Measurements from ENCODE around the gene CHST1.

The CHST1 gene, protein sequence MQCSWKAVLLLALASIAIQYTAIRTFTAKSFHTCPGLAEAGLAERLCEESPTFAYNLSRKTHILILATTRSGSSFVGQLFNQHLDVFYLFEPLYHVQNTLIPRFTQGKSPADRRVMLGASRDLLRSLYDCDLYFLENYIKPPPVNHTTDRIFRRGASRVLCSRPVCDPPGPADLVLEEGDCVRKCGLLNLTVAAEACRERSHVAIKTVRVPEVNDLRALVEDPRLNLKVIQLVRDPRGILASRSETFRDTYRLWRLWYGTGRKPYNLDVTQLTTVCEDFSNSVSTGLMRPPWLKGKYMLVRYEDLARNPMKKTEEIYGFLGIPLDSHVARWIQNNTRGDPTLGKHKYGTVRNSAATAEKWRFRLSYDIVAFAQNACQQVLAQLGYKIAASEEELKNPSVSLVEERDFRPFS

DNA sequence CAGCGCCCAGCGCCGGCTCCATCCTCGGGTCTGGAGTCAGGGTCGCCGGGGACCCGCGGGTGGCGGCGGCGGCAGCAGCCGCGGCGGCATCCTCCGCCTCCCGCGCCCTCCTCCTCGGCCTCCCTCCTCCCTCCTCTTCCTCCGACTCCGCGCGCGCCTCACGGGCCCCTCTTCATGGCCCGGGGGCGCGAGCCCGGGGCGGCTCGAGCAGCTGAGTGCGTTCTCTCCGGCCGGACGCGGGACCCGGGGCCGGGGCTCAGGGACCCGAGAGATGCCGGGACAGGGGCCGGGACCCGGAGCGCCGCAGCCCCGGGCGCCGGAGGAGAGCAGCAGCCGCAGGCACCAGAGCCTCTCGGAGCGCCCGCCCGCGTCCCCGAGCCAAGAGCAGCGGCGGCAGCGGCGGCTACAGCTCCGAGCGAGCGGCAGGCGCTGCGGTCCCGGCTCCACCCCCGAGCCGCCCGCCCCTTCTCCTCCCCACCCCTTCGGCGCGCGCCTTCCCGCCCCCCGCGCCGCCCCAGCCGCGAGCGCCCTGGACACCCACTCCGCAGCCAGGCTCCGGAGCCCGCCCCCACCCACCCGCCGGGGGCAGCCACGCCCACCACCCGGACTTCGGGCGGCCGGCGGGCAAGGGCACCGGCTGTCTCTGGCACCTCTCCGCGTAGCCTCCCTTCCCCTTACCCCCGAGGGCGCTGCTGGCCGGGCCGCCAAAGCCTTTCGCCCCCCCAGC lies at the start of gene CHST1:
CHST1 (minus strand) TSS at position 417 of the 727 bp plus-strand sequence. CDS start 14,699 bp downstream, outside the sequence.
- peak; percentile 71 for DNase-seq

DNA sequence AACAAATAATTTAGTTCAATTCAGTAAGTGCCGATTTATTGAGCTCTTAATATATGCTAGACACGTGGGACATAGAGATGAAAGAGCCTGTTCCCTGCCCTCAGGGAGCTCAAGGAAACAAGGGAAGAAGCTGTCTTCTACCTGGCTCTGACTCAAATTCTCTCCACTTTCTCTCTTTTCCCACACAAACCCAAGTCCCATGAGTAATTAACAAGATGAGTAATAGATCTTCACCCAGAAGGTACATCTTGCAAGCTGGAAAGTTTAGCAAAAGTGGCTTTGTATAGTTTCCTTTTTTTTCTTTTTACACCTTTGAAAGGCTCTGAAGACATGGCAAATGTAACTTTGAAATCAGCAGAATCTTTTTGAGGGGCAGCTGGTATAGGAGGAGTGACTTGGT lies 48.2 kb upstream of the CHST1 start:
- DNase-seq = no peak

DNA sequence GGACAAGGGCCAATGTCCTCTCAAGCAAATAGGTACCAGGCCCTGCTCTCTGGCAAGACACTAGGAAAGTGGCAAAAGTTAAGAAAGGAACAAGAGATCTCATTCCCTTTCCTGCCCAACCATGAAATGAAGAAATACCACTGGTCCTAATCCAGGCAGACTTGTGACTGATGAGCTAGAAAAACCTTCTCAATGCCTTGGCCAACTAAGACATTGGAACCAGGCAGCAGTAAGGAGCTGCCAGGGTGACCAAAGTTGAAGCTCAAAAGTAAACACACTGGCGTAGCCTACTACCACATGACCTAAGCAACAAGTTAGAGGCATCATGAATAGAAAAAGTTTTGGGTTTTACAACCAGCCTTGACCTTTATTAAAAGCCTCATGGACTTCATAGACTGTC lies 45.1 kb upstream of the CHST1 start:
- no peak for DNase-seq

DNA sequence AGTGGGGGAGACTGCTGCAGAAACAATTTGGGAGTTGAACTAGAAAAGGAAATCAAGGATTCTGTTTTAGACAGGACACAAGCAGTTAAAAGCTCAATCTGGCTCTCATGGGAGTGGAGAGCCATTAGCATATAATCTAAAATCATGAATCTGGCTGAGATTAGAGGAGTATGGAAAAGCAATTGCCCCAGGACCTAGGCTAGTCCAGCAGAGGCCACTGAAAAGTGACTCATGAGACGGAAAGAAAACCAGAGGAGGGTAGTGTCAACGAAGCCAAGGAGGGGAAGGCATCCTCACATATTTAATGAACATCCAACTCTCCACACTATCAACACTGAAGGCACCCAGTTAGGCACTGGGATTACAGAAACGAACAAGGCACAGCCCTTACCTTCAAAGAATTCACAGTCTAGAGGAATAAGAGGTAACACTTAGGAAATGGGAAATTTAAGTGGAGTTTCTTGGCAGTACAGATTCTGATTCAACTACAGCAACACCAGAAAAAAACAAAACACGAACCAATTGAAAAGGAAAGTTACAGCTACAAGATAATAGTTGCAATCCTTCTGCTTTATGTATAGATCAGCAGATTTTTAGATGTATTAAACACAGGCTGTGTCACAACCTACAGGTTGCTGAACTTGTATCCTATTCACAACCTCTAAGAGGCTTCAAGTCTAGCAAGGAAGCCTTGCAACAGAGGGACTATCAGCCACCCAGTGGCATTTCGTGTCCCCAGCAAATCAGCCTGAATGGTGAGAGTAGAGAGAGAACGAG lies 43.7 kb upstream of the CHST1 start:
- DNase-seq = no peak

DNA sequence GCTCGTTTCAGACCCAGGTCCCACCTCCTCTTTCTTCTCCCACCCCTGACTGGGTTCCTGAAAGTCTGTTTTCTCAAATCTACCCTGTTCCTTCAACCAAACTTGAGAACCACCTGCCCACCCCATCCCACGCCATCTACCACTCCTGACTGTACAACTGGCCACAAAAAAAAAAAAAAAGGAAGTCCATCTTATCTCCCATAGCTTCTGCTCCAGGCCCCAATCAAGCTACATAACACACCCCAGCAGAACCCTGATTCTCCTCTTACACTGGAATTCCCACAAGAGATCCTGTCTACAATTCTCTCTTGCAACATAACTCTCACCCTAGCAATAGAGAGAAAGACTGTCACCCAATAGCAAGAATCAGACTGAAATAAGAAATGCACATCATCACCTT lies 39.2 kb upstream of the CHST1 start:
- DNase-seq = no peak

DNA sequence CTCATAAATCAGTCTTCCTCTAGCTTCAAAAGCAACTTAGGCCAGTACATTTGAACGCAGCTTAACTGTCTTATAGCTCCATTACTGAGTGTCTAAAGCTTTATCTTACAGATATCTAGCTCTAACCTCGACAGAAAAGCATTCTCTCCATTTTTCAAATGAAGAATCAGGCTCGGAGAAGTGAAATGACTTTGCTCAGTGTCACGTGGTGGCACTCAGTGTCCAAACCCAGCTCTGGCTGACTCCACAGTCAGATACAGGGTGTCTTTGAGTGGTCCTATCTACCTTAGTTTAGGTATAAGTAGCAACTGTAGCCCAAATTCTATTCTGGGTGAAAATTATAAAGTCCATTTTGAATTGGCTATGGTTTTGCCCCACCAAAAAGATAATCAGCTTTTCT lies 38.7 kb upstream of the CHST1 start:
- no peak for DNase-seq

DNA sequence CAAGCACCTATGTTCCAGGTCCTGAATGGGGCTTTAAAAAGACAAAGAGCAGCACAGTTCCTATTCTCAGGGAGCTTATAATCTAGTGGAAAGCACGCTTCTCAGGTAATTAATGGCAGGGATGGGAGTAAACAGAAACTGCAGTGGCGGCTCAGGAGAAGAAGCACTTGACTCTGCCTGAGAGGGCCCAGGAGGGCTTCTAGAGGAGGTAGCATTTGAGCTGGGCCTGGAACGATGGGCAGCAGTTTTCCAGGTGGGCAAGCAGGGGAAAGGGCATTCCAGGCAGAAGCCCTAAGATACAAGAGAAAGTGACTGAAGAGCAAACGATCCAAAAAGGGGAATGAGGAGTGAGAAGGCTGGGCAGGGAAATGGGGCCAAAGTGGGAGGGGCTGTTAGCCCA lies 37.1 kb upstream of the CHST1 start:
- DNase-seq = no peak

DNA sequence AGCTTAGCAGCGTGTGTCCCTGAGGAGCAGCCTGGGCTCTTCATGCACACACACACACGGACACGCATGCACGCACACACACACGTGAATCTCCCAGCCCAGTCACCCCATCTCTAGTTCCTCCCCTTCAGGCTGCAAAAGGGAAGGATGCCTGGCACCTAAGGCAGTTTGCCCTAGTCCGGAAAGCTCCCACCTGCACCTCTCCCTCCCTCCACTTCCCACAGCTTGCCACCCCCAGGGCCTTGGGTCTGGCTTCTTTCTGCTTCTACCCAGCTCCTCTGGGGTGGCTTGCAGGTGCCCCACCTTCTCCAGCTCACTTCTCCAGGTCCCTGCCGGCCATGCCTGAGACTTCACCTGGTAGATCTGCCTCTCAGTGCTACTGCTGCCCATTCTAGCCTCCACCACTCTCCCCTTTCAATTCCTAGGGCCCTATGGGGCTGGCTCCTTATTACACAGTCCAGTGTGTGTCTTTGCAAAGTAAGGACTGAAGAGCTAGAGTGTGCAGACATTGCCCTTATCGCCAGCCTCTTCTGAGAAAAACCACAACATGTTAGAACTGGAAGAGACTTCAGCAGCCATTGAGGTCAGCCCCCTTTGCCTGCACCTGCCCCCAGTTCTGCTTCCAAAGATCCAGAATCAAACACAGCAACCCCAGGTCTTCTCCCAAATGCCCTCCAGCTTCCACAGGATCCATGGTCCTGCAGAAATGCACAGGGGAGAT lies 33.5 kb upstream of the CHST1 start:
- DNase-seq = no peak

DNA sequence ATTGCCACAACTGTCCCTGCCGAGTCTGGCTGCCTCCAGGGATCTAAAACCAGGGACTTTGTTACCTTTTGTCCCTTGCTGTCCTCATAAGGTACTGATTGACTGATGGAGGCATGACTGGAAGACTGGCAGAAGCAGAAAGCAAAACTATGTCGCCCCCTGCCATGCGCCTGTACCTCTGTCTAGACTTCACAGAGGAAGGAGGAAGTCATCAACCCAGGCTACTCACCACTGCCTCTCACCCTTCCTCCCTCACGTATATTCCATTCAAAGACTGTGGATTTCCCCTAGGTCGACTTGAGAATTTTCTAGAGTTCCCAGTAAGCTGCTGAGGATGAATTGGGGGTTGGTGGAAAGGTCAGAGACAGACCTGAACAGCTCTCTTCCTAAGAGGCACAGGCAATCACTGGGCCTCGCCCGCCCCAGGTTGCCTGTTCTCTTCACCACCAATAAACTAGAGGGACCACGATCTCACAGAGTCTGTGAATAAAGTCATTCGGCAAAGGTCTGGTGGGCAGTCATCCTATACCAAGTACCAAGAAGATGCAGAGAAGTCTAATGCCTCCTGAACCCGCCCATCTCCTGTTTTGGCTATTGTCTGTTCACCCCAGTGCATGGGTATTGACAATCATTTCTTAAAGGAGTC lies 27.5 kb upstream of the CHST1 start:
- DNase-seq = no peak

DNA sequence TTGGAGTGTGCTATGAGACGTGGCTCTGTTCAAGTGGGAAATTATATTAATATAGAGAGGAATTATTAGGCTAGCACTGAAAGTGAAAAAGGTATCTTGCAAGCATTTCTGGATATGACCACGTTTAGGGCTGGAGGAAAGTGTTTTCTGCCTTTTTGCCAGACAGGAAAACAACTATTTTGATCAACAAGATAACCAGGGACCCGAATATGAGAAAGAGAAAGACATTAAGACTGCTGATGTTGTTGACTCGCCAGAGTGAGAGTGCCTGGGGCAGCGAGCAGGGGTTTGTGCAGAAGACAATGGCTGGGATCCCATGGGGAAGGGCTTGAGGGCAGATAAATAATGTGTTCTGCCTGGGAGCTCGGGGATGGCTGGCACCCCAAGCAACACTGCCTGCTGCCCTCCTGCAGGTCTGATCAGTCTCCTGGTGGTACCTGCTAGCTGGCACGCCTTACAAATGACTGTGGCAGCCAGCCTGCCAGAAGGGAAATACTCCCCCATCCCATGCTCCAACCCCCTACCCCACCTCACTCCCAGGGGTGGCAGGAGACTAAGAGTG lies 23.1 kb upstream of the CHST1 start:
- peak; percentile 75 for DNase-seq

DNA sequence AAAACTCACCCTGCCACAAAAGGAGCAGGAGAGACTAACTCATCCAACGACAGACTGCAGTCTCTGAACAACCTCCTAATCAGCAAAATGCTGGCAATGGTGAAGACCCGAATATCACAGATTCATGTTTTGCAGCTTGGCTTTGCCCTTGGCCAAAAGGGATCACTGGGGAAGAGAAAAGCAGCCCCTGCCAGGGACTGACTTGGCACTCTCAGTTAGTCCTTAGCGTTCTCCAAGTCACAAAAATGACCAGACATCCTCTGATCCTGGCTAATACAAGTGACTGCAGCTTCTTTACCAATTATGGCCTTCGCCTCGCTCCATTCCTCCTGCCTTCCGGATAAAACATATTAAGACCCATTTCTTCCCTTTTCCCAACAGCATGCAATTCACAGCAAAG lies 22.4 kb upstream of the CHST1 start:
- DNase-seq = no peak

DNA sequence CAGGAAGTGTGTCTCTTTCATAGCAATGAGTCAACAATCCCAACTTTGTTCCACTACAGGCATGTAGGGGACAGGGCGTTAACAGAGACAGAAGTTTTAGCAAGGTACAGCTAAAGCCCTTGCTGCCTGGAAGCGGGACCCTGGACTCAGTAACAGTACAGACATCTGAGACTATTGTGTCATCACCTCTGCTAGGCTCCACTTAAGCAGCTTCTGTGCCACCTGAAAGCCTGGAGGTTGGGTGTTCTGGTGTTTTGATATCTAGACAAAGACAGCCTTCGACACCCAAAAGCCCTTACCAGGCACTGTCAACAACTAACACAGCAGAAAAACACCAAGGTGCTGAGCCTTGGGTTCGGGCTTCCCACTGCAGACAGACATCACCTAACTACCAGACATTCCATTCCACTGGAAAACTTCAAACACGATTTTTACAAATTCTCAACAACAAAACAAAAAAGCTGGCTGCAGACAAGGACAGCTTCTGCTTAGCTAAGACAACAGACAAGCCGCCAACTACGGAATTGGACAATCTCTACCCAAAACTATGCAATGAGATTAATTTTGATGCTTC lies 20.6 kb upstream of the CHST1 start:
- DNase-seq = peak; percentile 72

DNA sequence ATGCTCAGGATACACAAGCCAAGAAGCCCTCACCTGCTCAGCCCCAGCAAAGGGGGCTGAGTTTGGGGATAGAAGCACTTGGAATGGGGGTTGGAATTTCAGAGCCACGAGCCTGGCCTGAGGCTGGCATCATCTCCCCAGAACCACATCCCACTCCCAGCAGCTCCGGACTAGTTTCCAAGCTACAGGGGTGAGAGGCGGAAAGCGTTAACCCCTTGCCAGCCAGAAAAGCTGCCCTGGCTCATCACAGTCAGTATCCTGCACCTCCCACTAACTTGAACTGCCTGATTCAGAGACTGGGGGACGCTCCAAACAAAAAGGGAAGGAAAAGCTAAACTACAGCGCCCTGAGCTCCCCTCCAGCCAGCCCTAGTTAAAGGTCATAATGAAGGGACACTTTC lies 19.0 kb upstream of the CHST1 start:
- no peak for DNase-seq

DNA sequence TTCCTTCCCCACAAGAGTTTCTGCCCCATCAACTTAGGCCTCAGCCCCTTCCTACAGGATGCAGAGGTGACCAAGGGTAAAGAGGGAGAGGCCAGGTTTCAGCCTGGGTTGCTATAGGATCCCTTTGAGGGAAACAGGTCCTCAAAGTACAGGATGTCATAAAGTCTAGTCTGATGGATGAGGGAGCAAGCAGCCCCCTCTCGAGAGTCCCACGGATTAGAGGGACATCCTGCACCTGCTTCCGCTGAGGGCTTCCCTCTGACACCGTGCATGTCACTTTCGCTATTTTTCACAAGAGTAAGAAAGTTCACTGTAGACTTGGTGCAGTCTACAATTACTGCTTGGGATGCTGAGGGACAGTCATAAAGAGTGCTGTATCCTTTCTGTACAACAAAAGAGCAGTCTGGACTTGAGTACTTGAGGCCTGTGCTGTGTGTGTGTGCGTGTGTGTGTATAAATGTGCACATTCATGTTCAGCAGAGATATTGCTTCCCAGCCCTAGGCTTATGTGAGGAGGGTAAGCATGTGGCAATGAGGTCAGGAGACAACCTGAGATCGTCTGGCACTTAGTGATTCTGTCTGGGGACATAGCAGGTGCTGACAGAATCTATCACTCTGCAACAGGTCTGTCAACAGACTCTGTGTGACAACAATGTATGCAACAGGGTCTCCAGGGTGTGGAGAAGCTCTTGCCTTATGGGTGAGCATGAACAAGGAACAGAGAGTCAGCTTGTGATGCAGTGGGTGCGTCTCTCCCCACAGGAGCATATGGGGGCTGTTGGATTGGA lies 18.0 kb upstream of the CHST1 start:
- no peak for DNase-seq

DNA sequence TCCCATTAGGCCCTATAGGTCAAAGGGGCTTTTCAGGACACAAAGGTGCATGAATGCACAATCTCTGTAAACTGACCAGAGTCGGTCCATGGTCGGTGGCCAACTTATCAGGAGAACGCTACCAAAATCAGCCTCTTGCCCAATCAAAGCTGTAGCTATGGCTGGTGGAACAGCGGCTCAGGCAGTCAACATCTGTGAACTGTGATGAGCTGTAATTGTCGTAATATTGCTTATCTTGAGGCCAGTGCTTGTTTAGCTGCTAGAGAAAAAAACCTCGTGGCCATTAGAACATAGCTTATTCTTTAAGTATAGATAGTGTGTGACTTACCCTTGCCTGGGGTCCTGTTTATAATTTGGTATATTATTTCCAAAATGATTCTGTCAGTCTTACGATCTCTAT lies 14.4 kb upstream of the CHST1 start:
- no peak for DNase-seq

DNA sequence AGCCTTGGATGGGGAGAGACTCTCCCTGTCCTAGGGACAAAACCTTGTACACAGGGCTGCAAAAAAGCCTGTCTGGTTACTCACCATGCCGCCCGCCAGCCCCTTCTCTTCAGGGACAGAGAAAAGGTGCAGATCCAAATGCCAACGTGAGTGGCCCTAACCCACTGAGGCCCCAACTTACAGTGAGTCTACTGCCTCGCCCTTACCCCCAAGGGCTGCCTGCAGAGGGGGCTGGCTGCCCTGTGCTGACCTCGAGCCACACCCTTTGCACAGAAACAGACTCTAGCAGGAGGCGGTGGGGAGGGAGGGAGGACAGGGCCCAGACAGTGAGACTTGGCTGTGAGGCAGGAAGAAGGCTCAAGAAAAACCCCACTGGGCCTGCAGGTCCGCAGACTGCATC lies 13.6 kb upstream of the CHST1 start:
- no peak for DNase-seq

DNA sequence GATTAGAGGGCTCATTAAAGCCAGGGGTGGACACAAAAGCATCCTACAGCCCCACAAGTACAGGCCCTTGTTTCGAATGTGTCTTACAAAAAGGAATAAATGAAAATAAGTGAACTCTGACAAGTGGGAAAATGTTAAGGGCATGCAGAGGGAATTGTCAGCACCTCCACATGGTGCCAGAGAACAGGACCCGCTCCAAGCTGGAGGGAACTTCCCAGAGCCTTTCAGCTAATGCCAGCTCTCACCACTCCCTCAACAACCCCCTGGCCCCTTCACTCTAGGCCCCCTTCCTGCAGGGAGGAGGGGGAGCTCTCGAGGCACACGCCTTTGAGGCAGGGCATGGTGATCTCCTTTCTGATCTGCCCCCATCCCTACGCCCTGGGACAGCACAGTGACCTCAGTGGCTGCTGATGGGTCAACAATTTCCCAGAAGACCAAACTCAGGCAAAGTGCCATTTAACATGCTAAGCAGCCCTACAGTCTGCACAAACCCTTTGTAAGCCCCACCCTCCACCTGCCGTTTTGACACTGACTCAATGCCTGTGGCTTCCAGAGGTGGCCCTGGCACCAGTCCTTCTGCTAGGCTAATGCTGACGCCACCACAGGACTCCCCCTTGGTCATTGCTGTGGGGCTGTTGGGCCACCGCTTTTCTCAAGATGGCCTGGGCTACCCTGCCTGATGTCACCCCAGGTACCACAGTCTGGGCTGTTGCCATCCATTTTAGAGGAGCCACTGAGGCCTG lies 12.5 kb upstream of the CHST1 start:
- no peak for DNase-seq

DNA sequence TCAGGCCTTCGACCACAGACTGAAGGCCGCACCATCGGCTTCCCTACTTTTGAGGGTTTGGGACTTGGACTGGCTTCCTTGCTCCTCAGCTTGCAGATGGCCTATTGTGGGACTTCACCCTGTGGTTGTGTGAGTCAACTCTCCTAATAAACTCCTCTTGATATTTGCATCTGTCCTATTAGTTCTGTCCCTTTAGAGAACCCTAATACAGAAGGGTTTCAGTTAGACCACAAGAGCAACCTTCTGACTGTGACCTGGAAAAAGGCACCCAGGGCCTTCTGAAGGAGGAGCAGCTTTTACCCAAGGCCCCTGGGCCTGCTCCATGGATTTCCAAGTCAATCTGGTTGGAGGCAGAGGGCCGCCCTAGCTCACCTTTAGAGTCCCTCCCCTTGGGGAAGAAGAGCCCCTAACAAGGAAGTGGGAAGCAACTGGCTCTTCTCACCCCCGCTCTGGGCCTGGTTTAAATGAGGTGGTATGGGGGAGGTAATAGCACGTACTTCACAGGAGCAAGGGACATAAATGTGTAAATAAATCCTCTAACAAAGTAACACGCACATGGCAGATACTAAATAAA lies 11.2 kb upstream of the CHST1 start:
- no peak for DNase-seq

DNA sequence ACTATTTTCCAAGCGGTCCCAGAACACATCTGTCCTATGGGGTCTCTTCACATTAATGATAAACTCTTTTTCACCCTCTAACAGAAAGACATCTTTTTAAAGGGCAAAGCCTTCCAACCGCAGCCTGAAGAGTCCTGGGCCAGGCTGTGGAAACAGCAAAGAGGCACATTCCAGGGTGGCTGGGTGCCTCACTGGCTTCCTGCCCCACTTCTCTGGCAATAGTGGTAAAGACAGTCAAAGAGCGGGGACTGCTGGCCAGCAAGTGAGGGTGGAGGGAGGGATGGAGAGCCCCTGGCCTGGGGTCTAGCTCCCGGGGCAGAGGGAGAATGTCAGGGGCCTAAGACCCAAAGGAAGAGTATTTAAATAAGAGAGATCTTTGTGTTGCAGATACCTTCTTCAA lies 10.2 kb upstream of the CHST1 start:
- no peak for DNase-seq

All from islet precursor cell (in vitro differentiated cells).